Sigmoid colon (tissue), 7 donors: ENCODE data around the gene NSUN4. TPM values are rescaled to one million over a fixed set of nuclear protein-coding genes. Genes with fewer than 3 reads are reported as not detected.
A peak's percentile ranks its signal among the peaks of the same experiment; 100 is the strongest.

Experiments used
- DNase-seq: peaks from one replicate; pipeline ENCODE4 v3.0.0-alpha.2; 2019
- H3K27ac ChIP-seq, 4 donors: fragments of 200-600 bp; sonication (generic); one replicate each; pipeline ENCODE4 v1.5.1; 2016 to 2019; ENCODE audit warnings: mild to moderate bottlenecking in 1 of 4
- H3K27me3 ChIP-seq, 3 donors: fragments of 200-600 bp; sonication (generic); one replicate each; pipeline ENCODE4 v1.5.1; 2019; ENCODE audit warnings: mild to moderate bottlenecking in 1 of 3
- H3K36me3 ChIP-seq, 4 donors: fragments of 200-600 bp; sonication (generic); one replicate each; pipeline ENCODE4 v1.5.1; 2016 to 2019
- H3K4me1 ChIP-seq, 4 donors: fragments of 200-600 bp; sonication (generic); one replicate each; pipeline ENCODE4 v1.5.1; 2017 to 2019
- H3K4me3 ChIP-seq, 4 donors: fragments of 200-600 bp; sonication (generic); one replicate each; pipeline ENCODE4 v1.5.1; 2017 to 2019; ENCODE audit warnings: mild to moderate bottlenecking in 2 of 4, moderate library complexity in 1 of 4
- H3K9me3 ChIP-seq, 4 donors: fragments of 200-600 bp in 3 of 4; sonication (generic) in 3 of 4; one replicate each; pipeline versions ENCODE4 v1.5.1 to v1.6.1; 2013 to 2019
- CTCF ChIP-seq, 4 experiments: fragments of 450-650 bp in 3 of 4; fragments of 200-600 bp in 1 of 4; IDR thresholded peaks; one replicate each; pipeline ENCODE4 v1.5.1; 2016 to 2019; ENCODE audit warnings: antibody characterized with exemption in 4 of 4, mild to moderate bottlenecking in 3 of 4, moderate library complexity in 2 of 4
- EP300 ChIP-seq, 4 donors: sonication (generic); formaldehyde crosslinking; IDR thresholded peaks; one replicate each; pipeline ENCODE4 v1.6.1; 2017; ENCODE audit warnings: antibody characterized with exemption in 4 of 4
- POLR2A ChIP-seq, 2 donors: fragments of 450-650 bp; IDR thresholded peaks; one replicate each; pipeline ENCODE4 v1.6.1; 2016; ENCODE audit warnings: antibody characterized with exemption in 2 of 2, mild to moderate bottlenecking in 2 of 2, moderate library complexity in 2 of 2
- POLR2AphosphoS5 ChIP-seq, 4 donors: sonication (generic); formaldehyde crosslinking; IDR thresholded peaks; one replicate each; pipeline ENCODE4 v1.6.1; 2017; ENCODE audit warnings: antibody characterized with exemption in 4 of 4
- WGBS, 2 donors: extraction: QIAGEN DNeasy Blood & Tissue Kit; methylation state at CpG; one replicate each; pipeline ENCODE4 v1.1.7; 2013; 5-methylcytosine and 5-hydroxymethylcytosine counted together
- intact Hi-C: fragments of 100-400 bp; cut with DNase I; formaldehyde crosslinking; loops from one replicate; pipeline ENCODE4 v1.15.1; 2023
- polyA plus RNA-seq, 3 donors: library from polyadenylated mRNA; stranded (reverse); fragments of 200-250 nt; gene quantifications; one replicate each; pipeline ENCODE4 v1.2.3, GENCODE V29; 2013
- total RNA-seq, 4 donors: library from RNA; depleted of rRNA; stranded (reverse); fragments of >200 nt; gene quantifications; one replicate each; pipeline ENCODE4 v1.1.0, GENCODE V29; 2016
- donor health status: healthy with polysubstance abuse.
- donor health status: Bipolar disorder and iron deficiency.
- donor health status: healthy.

NSUN4 gene
- total and polyA plus RNA-seq, 7 donors = 7.2 to 18.6 (median 13.2) TPM

- H3K4me3 ChIP-seq = peak overlapping the region; percentile 64 to 98 (median 83)
- no peak for TF ChIP-seq POLR2AphosphoS5 (IDR thresholded peaks at IDR 0.05)
- no peak for TF ChIP-seq POLR2A (IDR thresholded peaks at IDR 0.05)
- TF ChIP-seq CTCF (IDR thresholded peaks at IDR 0.05) = no peak
- TF ChIP-seq EP300 (IDR thresholded peaks at IDR 0.05) = no peak
- 17 to 19% methylated on average over 17 of the region's 17 CpGs for WGBS, 2 donors
- intact Hi-C loops = no loop called here
- no peaks in the 10 kb centered on the region for H3K27me3 ChIP-seq
- peaks cover 0 to 59% (median 46%) of the 10 kb centered on the region in 4 donors for H3K4me1 ChIP-seq
- H3K27ac ChIP-seq = peak overlapping the region; percentile 92 to 99 (median 98)
- DNase-seq = no peak
- peaks cover 12 to 18% (median 17%) of the 10 kb centered on the region in 4 donors for H3K36me3 ChIP-seq
- H3K9me3 ChIP-seq = no peaks in the 10 kb centered on the region
Observed at GRCh38 chr1:46301406-46301807, 39.2 kb upstream of the NSUN4 start.

- no peaks in the 10 kb centered on the region for H3K9me3 ChIP-seq
- TF ChIP-seq EP300 (IDR thresholded peaks at IDR 0.05) (no peak), POLR2A (IDR thresholded peaks at IDR 0.05) (no peak), POLR2AphosphoS5 (IDR thresholded peaks at IDR 0.05) (peak in 2 of 4 donors; percentile 29 to 32)
- DNase-seq = peak; percentile 77
- peak overlapping the region; percentile 64 to 98 (median 83) for H3K4me3 ChIP-seq
- 0 to 1% methylated on average over 79 of the region's 79 CpGs for WGBS, 2 donors
- H3K4me1 ChIP-seq = peaks cover 0 to 65% (median 52%) of the 10 kb centered on the region in 4 donors
- H3K27ac ChIP-seq = peak overlapping the region; percentile 92 to 99 (median 98)
- intact Hi-C loops = no loop called here
- H3K27me3 ChIP-seq = no peaks in the 10 kb centered on the region
- H3K36me3 ChIP-seq = peaks cover 10 to 11% (median 11%) of the 10 kb centered on the region in 4 donors
Observed at GRCh38 chr1:46301808-46302640, 38.6 kb upstream of the NSUN4 start.

- WGBS, 2 donors = 1% methylated on average over 32 of the region's 32 CpGs
- TF ChIP-seq CTCF (IDR thresholded peaks at IDR 0.05) (no peak), POLR2AphosphoS5 (IDR thresholded peaks at IDR 0.05) (no peak), POLR2A (IDR thresholded peaks at IDR 0.05) (no peak), EP300 (IDR thresholded peaks at IDR 0.05) (no peak)
- Histone ChIP-seq H3K27me3 (no peaks in the 10 kb centered on the region), H3K9me3 (no peaks in the 10 kb centered on the region), H3K36me3 (peaks cover 4 to 5% (median 5%) of the 10 kb centered on the region in 4 donors), H3K4me1 (peaks cover 0 to 71% (median 58%) of the 10 kb centered on the region in 4 donors), H3K4me3 (peak overlapping the region; percentile 64 to 98 (median 83)), H3K27ac (peak overlapping the region; percentile 92 to 99 (median 98))
- DNase-seq = peak; percentile 71
- intact Hi-C loops = loop anchor here (1.0 kb wide), 2 partner anchors 38 to 55 kb away; partner anchors contain the start of genes NSUN4 and RAD54L
Observed at GRCh38 chr1:46302641-46303037, 38.0 kb upstream of the NSUN4 start.

GRCh38 chr1:46303038-46303871 is 37.4 kb upstream of the NSUN4 start, which contains the start of the genes LRRC41 and UQCRH:
Gene LRRC41 (minus strand): TSS chr1:46303616. CDS start chr1:46303322, 294 bp downstream.
Gene UQCRH (plus strand): TSS chr1:46303698. CDS start chr1:46303767, 69 bp downstream.
- H3K4me3 ChIP-seq = peak within 1 kb of the TSS; percentile 64 to 98 (median 83)
- H3K9me3 ChIP-seq = no peaks in the 10 kb centered on the region
- peak; percentile 98 for DNase-seq
- H3K4me1 ChIP-seq = peaks cover 0 to 74% (median 63%) of the 10 kb centered on the region in 4 donors
- TF ChIP-seq EP300 (IDR thresholded peaks at IDR 0.05) (no peak), POLR2AphosphoS5 (IDR thresholded peaks at IDR 0.05) (peak; percentile 84 to 98 (median 96)), POLR2A (IDR thresholded peaks at IDR 0.05) (peak; percentile 80 to 81), CTCF (IDR thresholded peaks at IDR 0.05) (peak in 1 of 4 experiments; percentile 9)
- H3K27me3 ChIP-seq = no peaks in the 10 kb centered on the region
- intact Hi-C loops = loop anchor here (1.0 kb wide), 2 partner anchors 37 to 56 kb away; partner anchors contain the start of genes NSUN4 and RAD54L
- WGBS, 2 donors = 1% methylated on average over 61 of the region's 61 CpGs
- H3K27ac ChIP-seq = peak within 1 kb of the TSS; percentile 92 to 99 (median 98)
- no peaks in the 10 kb centered on the region for H3K36me3 ChIP-seq
